Measurements from ENCODE around the gene SRGAP1.

The SRGAP1 gene

GRCh38 chr12:63880742-63881263, 36.3 kb downstream of the SRGAP1 start:
- no peak for TF ChIP-seq CTCF (IDR thresholded peaks at IDR 0.05; ENCODE audit: low read depth, low read length)
- no peak overlapping the region for H3K4me3 ChIP-seq (ENCODE audit: low read depth, low read length)

GRCh38 chr12:63882844-63883243, 38.3 kb downstream of the SRGAP1 start:
- no peak overlapping the region for H3K4me3 ChIP-seq (ENCODE audit: low read depth, low read length)
- no peak for TF ChIP-seq CTCF (IDR thresholded peaks at IDR 0.05; ENCODE audit: low read depth, low read length)

DNA sequence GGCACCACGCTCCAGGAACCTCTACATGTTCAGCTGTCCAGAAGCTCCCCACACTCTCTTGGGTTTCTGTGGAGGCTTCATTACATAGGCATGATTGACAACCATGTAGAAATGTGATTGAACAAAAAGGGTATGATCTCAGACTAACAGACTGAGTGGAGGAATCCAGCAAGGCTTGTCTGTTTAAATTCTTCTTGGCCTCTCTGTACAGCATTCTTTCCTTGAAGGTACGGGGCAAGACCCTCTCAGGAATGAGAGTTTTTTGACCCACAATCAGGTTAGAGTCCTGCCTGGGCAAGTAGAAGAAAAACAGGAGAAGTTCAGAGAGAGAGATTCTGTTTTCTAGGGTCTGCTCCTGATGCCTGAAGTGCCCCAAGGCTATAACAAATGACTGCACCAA, 40.9 kb downstream of the SRGAP1 start:
- no peak overlapping the region for H3K4me3 ChIP-seq (ENCODE audit: low read depth, low read length)
- no peak for TF ChIP-seq CTCF (IDR thresholded peaks at IDR 0.05; ENCODE audit: low read depth, low read length)

DNA sequence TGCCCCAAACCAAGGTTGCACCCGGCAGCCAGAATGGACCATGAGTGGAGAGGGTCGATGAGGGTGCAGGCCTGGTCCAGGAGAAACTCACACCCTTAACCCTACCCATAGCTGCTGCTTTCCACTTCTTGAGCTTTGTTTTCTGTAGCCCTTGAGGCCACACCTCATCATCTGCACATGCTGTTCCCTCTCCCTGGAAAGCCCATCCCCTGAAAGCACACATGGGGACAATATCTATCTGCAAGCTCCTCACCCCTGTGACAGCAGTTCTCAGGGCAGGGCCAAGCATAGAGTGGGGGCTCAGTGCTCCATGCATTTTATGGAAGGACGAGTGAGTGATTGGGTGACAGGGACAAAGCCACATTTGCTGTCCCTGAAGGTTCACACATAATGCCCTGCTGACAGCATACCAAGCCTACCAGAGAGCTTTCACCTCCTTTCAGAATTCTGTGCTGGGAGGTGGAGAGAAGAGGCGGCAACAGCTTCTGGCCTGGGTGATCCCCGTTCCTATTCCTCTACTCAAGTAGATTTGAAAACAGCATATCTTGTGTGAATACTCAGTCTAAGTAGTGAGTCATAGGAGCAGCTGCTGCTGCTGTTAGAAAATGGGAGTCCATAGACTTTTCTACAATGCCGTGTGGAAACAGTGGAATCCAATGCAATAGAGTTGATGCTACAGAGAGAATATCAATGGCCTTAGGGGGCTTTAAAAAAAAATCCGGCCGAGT, 44.6 kb downstream of the SRGAP1 start:
- TF ChIP-seq CTCF (IDR thresholded peaks at IDR 0.05; ENCODE audit: low read depth, low read length) = no peak
- no peak overlapping the region for H3K4me3 ChIP-seq (ENCODE audit: low read depth, low read length)

GRCh38 chr12:63889721-63890509, 45.4 kb downstream of the SRGAP1 start:
- H3K4me3 ChIP-seq (ENCODE audit: low read depth, low read length) = no peak overlapping the region
- TF ChIP-seq CTCF (IDR thresholded peaks at IDR 0.05; ENCODE audit: low read depth, low read length) = no peak

- H3K4me3 ChIP-seq (ENCODE audit: low read depth, low read length) = no peak overlapping the region
- no peak for TF ChIP-seq CTCF (IDR thresholded peaks at IDR 0.05; ENCODE audit: low read depth, low read length)
Observed at GRCh38 chr12:63893170-63893569, 48.7 kb downstream of the SRGAP1 start.

- no peak for TF ChIP-seq CTCF (IDR thresholded peaks at IDR 0.05; ENCODE audit: low read depth, low read length)
- no peak overlapping the region for H3K4me3 ChIP-seq (ENCODE audit: low read depth, low read length)
Observed at GRCh38 chr12:63894132-63894531, 49.6 kb downstream of the SRGAP1 start.

All from WI38 (cell line).